ENCODE results near the gene PTPN1.
A peak's percentile ranks its signal among the peaks of the same experiment; 100 is the strongest.

GRCh38 chr20:50533061-50533460 is 22.9 kb downstream of the PTPN1 start:
- TF ChIP-seq POLR2A (IDR thresholded peaks at IDR 0.05; ENCODE audit: low read depth, low read length) (no peak), CTCF (conservative IDR thresholded peaks at IDR 0.05; ENCODE audit: low read depth, low read length) (no peak), RCOR1 (IDR thresholded peaks at IDR 0.05; ENCODE audit: insufficient replicate concordance, low read length) (no peak), ELK1 (IDR thresholded peaks at IDR 0.05; ENCODE audit: borderline replicate concordance, low read depth, low read length) (no peak), RAD21 (IDR thresholded peaks at IDR 0.05; ENCODE audit: low read length) (no peak), FOS (IDR thresholded peaks at IDR 0.05; ENCODE audit: low read depth, low read length) (0 out of 2 replicates have a peak, but pooled peaks have one; percentile 35), SMC3 (IDR thresholded peaks at IDR 0.05; ENCODE audit: low read depth, low read length) (no peak), RFX5 (IDR thresholded peaks at IDR 0.05; ENCODE audit: low read depth, low read length) (no peak), MAZ (IDR thresholded peaks at IDR 0.05; ENCODE audit: borderline replicate concordance, low read depth, low read length) (no peak)
